Fibroblast of skin of right quadriceps (primary cell): Measurements from ENCODE around the gene SVBP.

ENCODE experiments used
- DNase-seq: peaks from one replicate; pipeline ENCODE4 v3.0.0-alpha.2; 2013

Gene SVBP

GRCh38 chr1:42758641-42759040 lies 58.6 kb downstream of the SVBP start:
- DNase-seq, result no peak

- DNase-seq, result no peak
Observed at GRCh38 chr1:42757892-42758275, 59.3 kb downstream of the SVBP start.
